OCI-LY7 (cell line): ENCODE data around the gene FKBP1A. TPM values are rescaled to one million over a fixed set of nuclear protein-coding genes. Genes with fewer than 3 reads are reported as not detected.
A peak's percentile ranks its signal among the peaks of the same experiment; 100 is the strongest.

Experiments
- BruUV-seq: library from RNA; stranded (reverse); fragments of 400-500 nt; replicated peaks from 2 replicates; lab custom pipeline; 2021; lab: Mats Ljungman, UMichigan
- CTCF ChIA-PET: fragments of 300-600 bp; sonication (Branson Sonifier 250); formaldehyde crosslinking; loops from one replicate; lab custom pipeline; 2022; ENCODE audit warnings: antibody characterized with exemption; ENCODE audit not compliant: unreplicated experiment; lab: Charles Lee
- POLR2A ChIA-PET: fragments of 300-600 bp; sonication (Branson Sonifier 250); formaldehyde crosslinking; loops from one replicate; lab custom pipeline; 2022; ENCODE audit warnings: antibody characterized with exemption; lab: Charles Lee
- DNase-seq: peaks from one replicate; pipeline ENCODE4 v3.0.0-alpha.2; 2015; ENCODE audit warnings: low spot score
- H2AFZ ChIP-seq: fragments of 200-600 bp; sonication (generic), shearing (Covaris generic); 2 replicates; pipeline ENCODE4 v1.6.1; 2014; ENCODE audit warnings: mild to moderate bottlenecking, antibody characterized with exemption, low read length, moderate library complexity
- H3K27ac ChIP-seq: fragments of 200-600 bp; sonication (generic); 2 replicates; pipeline ENCODE4 v1.5.1; 2014; ENCODE audit warnings: mixed run types, low read depth, mild to moderate bottlenecking, moderate library complexity, low read length, inconsistent platforms; ENCODE audit not compliant: poor library complexity, severe bottlenecking
- H3K36me3 ChIP-seq: fragments of 200-600 bp; sonication (generic); 2 replicates; pipeline ENCODE4 v1.6.1; 2014; ENCODE audit warnings: mild to moderate bottlenecking, antibody characterized with exemption, low read length, moderate library complexity, mixed read lengths; ENCODE audit not compliant: insufficient read depth
- H3K4me1 ChIP-seq: fragments of 200-600 bp; sonication (generic); 2 replicates; pipeline ENCODE4 v1.5.1; 2014; ENCODE audit warnings: mild to moderate bottlenecking, low read length; ENCODE audit not compliant: insufficient read depth, poor library complexity, severe bottlenecking
- H3K4me2 ChIP-seq: fragments of 200-600 bp; sonication (generic); 2 replicates; pipeline ENCODE4 v1.6.1; 2014; ENCODE audit warnings: mild to moderate bottlenecking, low read length
- H3K4me3 ChIP-seq: fragments of 200-600 bp; sonication (generic); 2 replicates; pipeline ENCODE4 v1.5.1; 2014; ENCODE audit warnings: mild to moderate bottlenecking, low read depth, low read length; ENCODE audit not compliant: poor library complexity, severe bottlenecking
- H3K79me2 ChIP-seq: fragments of 200-600 bp; sonication (generic); 2 replicates; pipeline ENCODE4 v1.6.1; 2016; ENCODE audit warnings: low read depth, mild to moderate bottlenecking, low read length, moderate library complexity, mixed read lengths; ENCODE audit not compliant: insufficient read depth
- H3K9me2 ChIP-seq: fragments of 200-600 bp; sonication (generic); 2 replicates; pipeline ENCODE4 v1.6.1; 2016; ENCODE audit warnings: mild to moderate bottlenecking, low read length, mixed read lengths; ENCODE audit not compliant: insufficient read depth
- H3K9me3 ChIP-seq: fragments of 200-600 bp; sonication (generic); 2 replicates; pipeline ENCODE4 v1.6.1; 2014; ENCODE audit warnings: mild to moderate bottlenecking, mixed run types, low read length, mixed read lengths
- H4K20me1 ChIP-seq: fragments of 200-600 bp; sonication (generic); 2 replicates; pipeline ENCODE4 v1.6.1; 2014; ENCODE audit warnings: mild to moderate bottlenecking, antibody characterized with exemption, low read length, moderate library complexity, mixed read lengths; ENCODE audit not compliant: insufficient read depth
- EZH2phosphoT487 ChIP-seq: fragments of 200-600 bp; sonication (generic); IDR thresholded peaks from 2 replicates; pipeline ENCODE4 v1.6.1; 2018; ENCODE audit warnings: low read depth, borderline replicate concordance, mild to moderate bottlenecking, mixed run types, antibody characterized with exemption, low read length, moderate library complexity, mixed read lengths
- intact Hi-C: fragments of 100-400 bp; cut with micrococcal nuclease; formaldehyde crosslinking; loops from one replicate; pipeline ENCODE4 v1.10.0; 2022; ENCODE audit not compliant: unreplicated experiment
- total RNA-seq, 2 experiments: library from RNA; depleted of rRNA in 1 of 2; stranded (reverse); fragments of >200 nt in 1 of 2; shearing (Covaris generic) in 1 of 2; gene quantifications; 2 replicates each; pipeline ENCODE4 v1.2.3, GENCODE V29; 2014 to 2022
- TF ChIP-seq, protein P1 (sequence below): fragments of 200-600 bp; sonication (generic); conservative IDR thresholded peaks from 2 replicates; pipeline ENCODE4 v1.5.1; 2014; ENCODE audit warnings: mild to moderate bottlenecking, antibody characterized with exemption, low read length, moderate library complexity, mixed read lengths

FKBP1A gene
- total RNA-seq, 2 experiments from 2014 or later: 99.0 to 218 TPM

GRCh38 chr20:1334761-1335160 is 58.1 kb downstream of the FKBP1A start:
- H3K9me3 ChIP-seq: no peaks in the 10 kb centered on the region
- H3K9me2 ChIP-seq: no peaks in the 10 kb centered on the region
- no peak overlapping the region for H3K4me2 ChIP-seq
- no peak overlapping the region for H2AFZ ChIP-seq
- BruUV-seq: no TSS peak
- ChIA-PET CTCF (no interaction called here), POLR2A (interaction anchor here (0.7 kb wide), 1 partner anchor 9 kb away, joined by 4 read pairs; no protein-coding TSS in a partner anchor)
- H3K4me1 ChIP-seq: peaks cover 7% of the 10 kb centered on the region
- peaks cover 7% of the 10 kb centered on the region; the same call in 1 of the 2 replicates for H3K79me2 ChIP-seq
- DNase-seq: peak; percentile 9
- H3K27ac ChIP-seq: no peak overlapping the region
- TF ChIP-seq EZH2phosphoT487: no peak
- TF ChIP-seq, protein P1, sequence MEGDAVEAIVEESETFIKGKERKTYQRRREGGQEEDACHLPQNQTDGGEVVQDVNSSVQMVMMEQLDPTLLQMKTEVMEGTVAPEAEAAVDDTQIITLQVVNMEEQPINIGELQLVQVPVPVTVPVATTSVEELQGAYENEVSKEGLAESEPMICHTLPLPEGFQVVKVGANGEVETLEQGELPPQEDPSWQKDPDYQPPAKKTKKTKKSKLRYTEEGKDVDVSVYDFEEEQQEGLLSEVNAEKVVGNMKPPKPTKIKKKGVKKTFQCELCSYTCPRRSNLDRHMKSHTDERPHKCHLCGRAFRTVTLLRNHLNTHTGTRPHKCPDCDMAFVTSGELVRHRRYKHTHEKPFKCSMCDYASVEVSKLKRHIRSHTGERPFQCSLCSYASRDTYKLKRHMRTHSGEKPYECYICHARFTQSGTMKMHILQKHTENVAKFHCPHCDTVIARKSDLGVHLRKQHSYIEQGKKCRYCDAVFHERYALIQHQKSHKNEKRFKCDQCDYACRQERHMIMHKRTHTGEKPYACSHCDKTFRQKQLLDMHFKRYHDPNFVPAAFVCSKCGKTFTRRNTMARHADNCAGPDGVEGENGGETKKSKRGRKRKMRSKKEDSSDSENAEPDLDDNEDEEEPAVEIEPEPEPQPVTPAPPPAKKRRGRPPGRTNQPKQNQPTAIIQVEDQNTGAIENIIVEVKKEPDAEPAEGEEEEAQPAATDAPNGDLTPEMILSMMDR: 0 out of 2 replicates have a peak, but pooled peaks have one; percentile 38
- H4K20me1 ChIP-seq: no peaks in the 10 kb centered on the region; the same call in 1 of the 2 replicates
- peaks cover 28% of the 10 kb centered on the region for H3K36me3 ChIP-seq
- intact Hi-C loops: no loop called here
- no peak overlapping the region for H3K4me3 ChIP-seq

- H3K4me2 ChIP-seq: no peak overlapping the region
- ChIA-PET POLR2A (interaction anchor here (0.7 kb wide), 1 partner anchor 9 kb away, joined by 4 read pairs; no protein-coding TSS in a partner anchor), CTCF (no interaction called here)
- intact Hi-C loops: no loop called here
- no peaks in the 10 kb centered on the region for H3K9me2 ChIP-seq
- H3K79me2 ChIP-seq: peaks cover 10% of the 10 kb centered on the region; the same call in 1 of the 2 replicates
- TF ChIP-seq, protein P1: no peak
- TF ChIP-seq EZH2phosphoT487: no peak
- H3K4me1 ChIP-seq: peaks cover 10% of the 10 kb centered on the region
- DNase-seq: no peak
- no peaks in the 10 kb centered on the region for H3K9me3 ChIP-seq
- H3K4me3 ChIP-seq: no peak overlapping the region
- no peak overlapping the region for H3K27ac ChIP-seq
- peaks cover 3% of the 10 kb centered on the region; the same call in 1 of the 2 replicates for H4K20me1 ChIP-seq
- BruUV-seq: no TSS peak
- H3K36me3 ChIP-seq: peaks cover 28% of the 10 kb centered on the region
- H2AFZ ChIP-seq: no peak overlapping the region
Observed at GRCh38 chr20:1334370-1334731, 58.5 kb downstream of the FKBP1A start.
